ENCODE results near the gene FHAD1.

FHAD1 gene

GRCh38 chr1:15248216-15248615 is 1.2 kb downstream of the FHAD1 start:
- TF ChIP-seq CTCF (IDR thresholded peaks at IDR 0.05; ENCODE audit: borderline replicate concordance, insufficient read depth, low read depth, low read length) = no peak
- H3K4me3 ChIP-seq (ENCODE audit: low read depth, low read length) = no peak overlapping the region

GRCh38 chr1:15249081-15249480 is 2.1 kb downstream of the FHAD1 start:
- H3K4me3 ChIP-seq (ENCODE audit: low read depth, low read length) = no peak overlapping the region

DNA sequence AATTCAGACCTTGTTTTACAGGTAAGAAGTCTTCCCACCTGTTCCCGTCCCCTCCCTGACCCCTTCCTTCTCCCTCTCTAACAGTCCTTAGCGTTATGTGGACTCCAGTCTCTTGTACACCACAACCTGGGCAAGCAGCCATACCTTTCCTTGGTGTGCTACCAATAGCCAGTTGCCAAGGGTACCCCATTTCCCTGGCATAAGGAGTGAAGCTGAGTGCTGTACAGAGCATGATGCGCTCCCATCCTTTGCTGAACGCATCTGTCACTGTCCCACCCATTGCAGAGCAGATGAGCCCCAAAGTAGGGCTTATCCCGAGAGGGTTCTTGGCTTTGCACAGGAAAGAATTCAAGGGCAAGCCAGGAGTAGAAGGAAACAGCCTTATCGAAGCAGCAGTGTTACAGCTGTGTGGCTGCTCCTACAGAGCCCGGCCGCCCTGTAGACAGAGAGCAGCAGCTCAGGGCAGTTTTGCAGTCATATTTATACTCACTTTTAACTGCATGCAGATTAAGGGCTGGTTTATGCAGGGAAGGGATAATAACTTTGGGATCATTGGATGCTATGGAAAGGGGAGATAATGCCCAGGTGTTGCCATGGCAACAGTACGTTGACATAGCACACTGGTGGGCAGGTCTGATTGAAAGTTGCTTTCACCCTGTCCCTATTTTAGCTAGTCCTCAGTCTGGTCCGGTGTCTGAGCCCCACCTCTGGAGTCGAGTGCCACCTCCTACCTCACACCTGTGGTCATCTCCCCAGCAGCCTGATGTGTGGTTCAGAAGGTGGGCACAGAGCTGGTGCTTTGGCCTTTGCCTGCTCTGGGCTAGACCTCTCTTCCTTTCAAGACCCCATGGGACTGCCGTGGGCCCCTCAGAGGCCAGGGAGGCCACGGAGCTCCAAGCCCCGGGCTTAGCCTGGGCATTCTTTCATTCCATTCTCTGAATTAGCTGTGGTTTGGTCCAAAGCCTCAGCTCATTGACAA is 5.1 kb downstream of the FHAD1 start:
- H3K4me3 ChIP-seq (ENCODE audit: low read depth, low read length) = no peak overlapping the region
- no peak for TF ChIP-seq CTCF (IDR thresholded peaks at IDR 0.05; ENCODE audit: borderline replicate concordance, insufficient read depth, low read depth, low read length)

More at GRCh38 chr1:15249081-15249480, 2.1 kb downstream of the FHAD1 start:
- TF ChIP-seq CTCF (IDR thresholded peaks at IDR 0.05; ENCODE audit: borderline replicate concordance, insufficient read depth, low read depth, low read length) = no peak

DNA sequence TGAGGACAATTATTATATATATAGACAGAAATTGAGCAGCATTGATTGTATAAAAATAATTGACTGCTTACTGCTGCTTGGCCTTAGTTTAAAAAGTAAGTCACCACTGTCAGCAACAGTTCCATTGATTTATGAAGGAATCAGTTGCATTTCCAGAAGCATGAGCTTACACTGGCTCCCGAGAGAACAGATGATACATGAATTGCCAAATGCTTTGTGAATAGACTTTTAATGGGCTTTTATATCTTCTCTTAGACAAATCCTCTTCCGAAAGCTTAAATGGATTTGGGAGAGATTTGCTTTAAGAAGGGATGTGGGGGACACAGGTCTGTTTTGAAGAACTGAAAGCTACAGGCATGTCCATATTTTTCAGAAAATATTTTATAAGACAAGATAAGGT is 7.5 kb downstream of the FHAD1 start:
- no peak overlapping the region for H3K4me3 ChIP-seq (ENCODE audit: low read depth, low read length)
- TF ChIP-seq CTCF (IDR thresholded peaks at IDR 0.05; ENCODE audit: borderline replicate concordance, insufficient read depth, low read depth, low read length) = no peak

GRCh38 chr1:15255582-15256149 is 8.6 kb downstream of the FHAD1 start:
- H3K4me3 ChIP-seq (ENCODE audit: low read depth, low read length) = no peak overlapping the region
- no peak for TF ChIP-seq CTCF (IDR thresholded peaks at IDR 0.05; ENCODE audit: borderline replicate concordance, insufficient read depth, low read depth, low read length)

- H3K4me3 ChIP-seq (ENCODE audit: low read depth, low read length) = no peak overlapping the region
- TF ChIP-seq CTCF (IDR thresholded peaks at IDR 0.05; ENCODE audit: borderline replicate concordance, insufficient read depth, low read depth, low read length) = no peak
These were observed 9.6 kb downstream of the FHAD1 start for GRCh38 chr1:15256584-15256983.

Data from GM12875 (cell line).